Testis (tissue), 2 donors: ENCODE data around the gene CSF2.

Experiments used
- POLR2A ChIP-seq: fragments of 450-650 bp; IDR thresholded peaks from one replicate; pipeline ENCODE4 v1.6.1; 2017; ENCODE audit warnings: antibody characterized with exemption, mild to moderate bottlenecking, moderate library complexity
- TF ChIP-seq, protein P1 (sequence below), 3 experiments: fragments of 450-650 bp in 2 of 3; fragments of 200-600 bp in 1 of 3; sonication (generic) in 1 of 3; IDR thresholded peaks; one replicate each; pipeline ENCODE4 v1.5.1; 2016 to 2019; ENCODE audit warnings: antibody characterized with exemption in 3 of 3, mild to moderate bottlenecking in 2 of 3, moderate library complexity in 1 of 3

DNA sequence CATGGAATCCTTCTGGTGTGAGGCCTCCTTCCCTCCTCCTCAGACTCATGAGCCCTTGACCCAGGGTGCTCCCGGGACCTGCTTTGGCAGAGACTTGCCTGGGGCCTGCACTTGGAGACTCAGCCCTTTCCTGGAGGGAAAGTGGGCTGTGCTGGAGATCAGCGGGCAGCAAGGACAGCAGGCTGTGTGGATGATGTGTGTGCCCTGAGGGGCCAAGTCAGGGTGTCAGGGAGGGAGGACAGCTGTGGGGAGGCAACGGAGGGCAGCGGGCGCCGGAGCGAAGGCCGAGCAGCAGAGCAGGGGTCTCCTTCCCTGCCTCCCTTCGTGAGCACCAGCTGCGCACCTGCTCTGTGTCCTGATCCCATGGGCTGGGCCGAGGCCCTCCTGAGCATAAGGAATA lies 6.1 kb upstream of the CSF2 start:
- no peak for TF ChIP-seq POLR2A
- TF ChIP-seq, protein P1, sequence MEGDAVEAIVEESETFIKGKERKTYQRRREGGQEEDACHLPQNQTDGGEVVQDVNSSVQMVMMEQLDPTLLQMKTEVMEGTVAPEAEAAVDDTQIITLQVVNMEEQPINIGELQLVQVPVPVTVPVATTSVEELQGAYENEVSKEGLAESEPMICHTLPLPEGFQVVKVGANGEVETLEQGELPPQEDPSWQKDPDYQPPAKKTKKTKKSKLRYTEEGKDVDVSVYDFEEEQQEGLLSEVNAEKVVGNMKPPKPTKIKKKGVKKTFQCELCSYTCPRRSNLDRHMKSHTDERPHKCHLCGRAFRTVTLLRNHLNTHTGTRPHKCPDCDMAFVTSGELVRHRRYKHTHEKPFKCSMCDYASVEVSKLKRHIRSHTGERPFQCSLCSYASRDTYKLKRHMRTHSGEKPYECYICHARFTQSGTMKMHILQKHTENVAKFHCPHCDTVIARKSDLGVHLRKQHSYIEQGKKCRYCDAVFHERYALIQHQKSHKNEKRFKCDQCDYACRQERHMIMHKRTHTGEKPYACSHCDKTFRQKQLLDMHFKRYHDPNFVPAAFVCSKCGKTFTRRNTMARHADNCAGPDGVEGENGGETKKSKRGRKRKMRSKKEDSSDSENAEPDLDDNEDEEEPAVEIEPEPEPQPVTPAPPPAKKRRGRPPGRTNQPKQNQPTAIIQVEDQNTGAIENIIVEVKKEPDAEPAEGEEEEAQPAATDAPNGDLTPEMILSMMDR (IDR thresholded peaks at IDR 0.05) = no peak
